ENCODE measurements around the gene PIBF1.
A peak's percentile ranks its signal among the peaks of the same experiment; 100 is the strongest.
"Not testable (repeated sequence)": the region's sequence is repeated elsewhere in the genome, so short reads cannot be mapped to it uniquely, and the experiment has no call there.

PIBF1 gene

GRCh38 chr13:72823081-72823480 lies 41.1 kb downstream of the PIBF1 start:
- no peak for TF ChIP-seq ZFX (IDR thresholded peaks at IDR 0.05; ENCODE audit: borderline replicate concordance)
- TF ChIP-seq, protein P1, sequence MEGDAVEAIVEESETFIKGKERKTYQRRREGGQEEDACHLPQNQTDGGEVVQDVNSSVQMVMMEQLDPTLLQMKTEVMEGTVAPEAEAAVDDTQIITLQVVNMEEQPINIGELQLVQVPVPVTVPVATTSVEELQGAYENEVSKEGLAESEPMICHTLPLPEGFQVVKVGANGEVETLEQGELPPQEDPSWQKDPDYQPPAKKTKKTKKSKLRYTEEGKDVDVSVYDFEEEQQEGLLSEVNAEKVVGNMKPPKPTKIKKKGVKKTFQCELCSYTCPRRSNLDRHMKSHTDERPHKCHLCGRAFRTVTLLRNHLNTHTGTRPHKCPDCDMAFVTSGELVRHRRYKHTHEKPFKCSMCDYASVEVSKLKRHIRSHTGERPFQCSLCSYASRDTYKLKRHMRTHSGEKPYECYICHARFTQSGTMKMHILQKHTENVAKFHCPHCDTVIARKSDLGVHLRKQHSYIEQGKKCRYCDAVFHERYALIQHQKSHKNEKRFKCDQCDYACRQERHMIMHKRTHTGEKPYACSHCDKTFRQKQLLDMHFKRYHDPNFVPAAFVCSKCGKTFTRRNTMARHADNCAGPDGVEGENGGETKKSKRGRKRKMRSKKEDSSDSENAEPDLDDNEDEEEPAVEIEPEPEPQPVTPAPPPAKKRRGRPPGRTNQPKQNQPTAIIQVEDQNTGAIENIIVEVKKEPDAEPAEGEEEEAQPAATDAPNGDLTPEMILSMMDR (IDR thresholded peaks at IDR 0.05): no peak
- H3K27ac ChIP-seq: no peak overlapping the region

GRCh38 chr13:72823724-72824123 lies 41.8 kb downstream of the PIBF1 start:
- H3K27ac ChIP-seq: no peak overlapping the region
- no peak for TF ChIP-seq ZFX (IDR thresholded peaks at IDR 0.05; ENCODE audit: borderline replicate concordance)
- TF ChIP-seq, protein P1 (IDR thresholded peaks at IDR 0.05): no peak

DNA sequence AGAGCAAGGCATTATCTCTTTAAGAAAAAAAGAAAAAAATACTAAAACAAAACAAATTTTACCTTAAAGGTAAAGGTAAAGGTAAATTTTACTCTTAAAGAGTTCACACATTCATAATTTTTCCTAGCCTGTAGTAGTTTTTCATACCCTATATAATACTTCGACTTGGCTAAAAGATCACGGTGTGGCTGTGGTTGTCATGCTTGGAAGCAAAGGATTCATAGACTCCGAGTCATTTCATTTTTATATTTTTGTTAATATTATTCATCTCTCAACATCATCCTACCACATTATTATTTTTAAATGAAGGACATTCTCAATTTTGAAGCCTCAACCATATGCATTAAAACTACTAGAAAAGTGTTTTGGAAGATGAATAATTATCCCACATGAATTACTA lies 52.7 kb downstream of the PIBF1 start:
- TF ChIP-seq, protein P1 (IDR thresholded peaks at IDR 0.05): no peak
- no peak for TF ChIP-seq ZFX (IDR thresholded peaks at IDR 0.05; ENCODE audit: borderline replicate concordance)
- H3K27ac ChIP-seq: no peak overlapping the region

- no peak overlapping the region for H3K27ac ChIP-seq
- TF ChIP-seq ZFX (IDR thresholded peaks at IDR 0.05; ENCODE audit: borderline replicate concordance): no peak
- TF ChIP-seq, protein P1 (IDR thresholded peaks at IDR 0.05): peak; percentile 91
These were observed 58.0 kb downstream of the PIBF1 start for GRCh38 chr13:72839831-72840426.

- TF ChIP-seq, protein P1 (IDR thresholded peaks at IDR 0.05): no peak
- TF ChIP-seq ZFX (IDR thresholded peaks at IDR 0.05; ENCODE audit: borderline replicate concordance): no peak
- no peak overlapping the region for H3K27ac ChIP-seq
These were observed 61.1 kb downstream of the PIBF1 start for GRCh38 chr13:72842991-72843390.

DNA sequence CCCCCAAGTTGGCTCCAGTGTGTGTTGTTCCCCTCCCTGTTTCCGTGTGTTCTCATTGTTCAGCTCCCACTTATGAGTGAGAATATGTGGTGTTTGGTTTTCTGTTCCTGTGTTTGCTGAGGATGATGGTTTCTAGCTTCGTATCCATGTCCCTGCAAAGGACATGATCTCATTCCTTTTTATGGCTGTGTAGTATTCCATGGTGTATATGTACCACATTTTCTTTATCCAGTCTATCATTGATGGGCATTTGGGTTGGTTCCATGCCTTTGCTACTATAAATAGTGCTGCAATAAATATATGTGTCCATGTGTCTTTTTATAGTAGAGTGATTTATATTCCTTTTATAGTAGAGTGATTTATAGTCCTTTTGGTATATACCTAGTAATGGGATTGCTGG lies 63.2 kb downstream of the PIBF1 start:
- H3K27ac ChIP-seq: not testable (repeated sequence)

DNA sequence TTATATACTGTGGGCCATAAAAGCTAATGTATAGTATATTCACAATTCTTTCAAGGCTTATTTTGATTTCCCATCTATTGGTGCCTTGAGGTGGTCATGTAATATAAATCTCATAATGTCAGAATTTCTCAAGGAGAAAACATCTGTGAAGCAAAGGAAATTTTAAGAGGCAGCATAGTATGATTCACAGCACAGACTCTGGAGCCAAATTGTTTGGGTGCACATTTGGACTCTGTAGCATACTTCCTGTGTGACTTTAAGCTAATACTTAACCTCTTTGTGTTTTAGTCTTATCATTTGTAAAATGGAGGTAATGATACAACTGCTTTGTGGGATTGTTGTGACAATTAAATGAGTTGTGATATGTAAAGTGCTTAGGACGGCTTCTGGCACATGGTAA lies 67.6 kb downstream of the PIBF1 start:
- TF ChIP-seq ZFX (IDR thresholded peaks at IDR 0.05; ENCODE audit: borderline replicate concordance): no peak
- TF ChIP-seq, protein P1 (IDR thresholded peaks at IDR 0.05): no peak
- no peak overlapping the region for H3K27ac ChIP-seq
